Nephron progenitor cell (in vitro differentiated cells): ENCODE data around the gene TAF4B.
"Not testable (repeated sequence)": the region's sequence is repeated elsewhere in the genome, so short reads cannot be mapped to it uniquely, and the experiment has no call there.

ENCODE experiments used
- DNase-seq: peaks from one replicate; pipeline ENCODE4 v3.0.0; 2021
- H3K27ac Mint-ChIP-seq: 2 replicates; pipeline ENCODE4 v1.8.0; 2021; ENCODE audit warnings: mild to moderate bottlenecking, moderate library complexity, mixed read lengths
- H3K27me3 Mint-ChIP-seq: 2 replicates; pipeline ENCODE4 v1.8.0; 2021; ENCODE audit warnings: mild to moderate bottlenecking, low read depth, mixed read lengths; ENCODE audit not compliant: poor library complexity
- H3K36me3 Mint-ChIP-seq: 2 replicates; pipeline ENCODE4 v1.8.0; 2021; ENCODE audit warnings: low read depth, mixed read lengths
- H3K4me1 Mint-ChIP-seq: 2 replicates; pipeline ENCODE4 v1.8.0; 2021; ENCODE audit warnings: mixed read lengths
- H3K4me3 Mint-ChIP-seq: 2 replicates; pipeline ENCODE4 v1.8.0; 2021; ENCODE audit warnings: mild to moderate bottlenecking, moderate library complexity, mixed read lengths
- H3K9me3 Mint-ChIP-seq: 2 replicates; pipeline ENCODE4 v1.8.0; 2021; ENCODE audit warnings: mild to moderate bottlenecking, moderate library complexity, mixed read lengths
- CTCF ChIP-seq: fragments of 200-600 bp; sonication (generic); IDR thresholded peaks from 2 replicates; pipeline ENCODE4 v1.5.0; 2021; ENCODE audit warnings: antibody characterized with exemption

The TAF4B gene

GRCh38 chr18:26357960-26358359 is 131.7 kb downstream of the TAF4B start:
- TF ChIP-seq CTCF, result no peak
- Mint-ChIP-seq H3K27me3 (peaks cover 3% of the 10 kb centered on the region), H3K36me3 (peaks cover 11% of the 10 kb centered on the region), H3K9me3 (no peaks in the 10 kb centered on the region), H3K4me1 (no peaks in the 10 kb centered on the region), H3K27ac (no peak overlapping the region), H3K4me3 (no peak overlapping the region)
- DNase-seq, result no peak

GRCh38 chr18:26362021-26362420 is 135.8 kb downstream of the TAF4B start:
- H3K27me3 Mint-ChIP-seq, result peaks cover 4% of the 10 kb centered on the region
- H3K4me3 Mint-ChIP-seq, result no peak overlapping the region
- TF ChIP-seq CTCF, result no peak
- peaks cover 5% of the 10 kb centered on the region for H3K4me1 Mint-ChIP-seq
- DNase-seq, result no peak
- no peak overlapping the region for H3K27ac Mint-ChIP-seq
- H3K36me3 Mint-ChIP-seq, result peaks cover 13% of the 10 kb centered on the region
- H3K9me3 Mint-ChIP-seq, result peaks cover 2% of the 10 kb centered on the region

DNA sequence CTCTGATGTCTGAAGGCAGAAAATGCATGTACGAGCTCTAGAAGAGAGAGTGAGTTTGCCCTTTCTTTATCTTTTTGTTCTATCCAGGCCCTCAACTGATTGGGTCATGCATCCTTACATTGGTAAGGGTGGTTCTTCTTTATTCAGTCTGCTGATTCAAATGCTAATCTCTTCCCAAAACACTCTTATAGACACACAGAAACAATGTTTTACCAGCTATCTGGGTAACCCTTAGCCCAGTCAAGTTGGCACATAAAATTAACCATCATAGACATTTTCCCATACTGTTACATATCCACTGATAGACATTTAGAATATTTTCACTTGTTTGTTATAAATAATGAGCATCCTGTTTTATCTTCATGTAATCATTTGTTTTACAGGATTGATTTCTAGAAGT is 141.2 kb downstream of the TAF4B start:
- no peak for TF ChIP-seq CTCF

GRCh38 chr18:26370037-26370436 is 143.8 kb downstream of the TAF4B start:
- H3K4me3 Mint-ChIP-seq, result no peak overlapping the region
- DNase-seq, result no peak
- H3K27me3 Mint-ChIP-seq, result peaks cover 2% of the 10 kb centered on the region
- peaks cover 3% of the 10 kb centered on the region for H3K9me3 Mint-ChIP-seq
- TF ChIP-seq CTCF, result no peak
- no peak overlapping the region for H3K27ac Mint-ChIP-seq
- peaks cover 9% of the 10 kb centered on the region for H3K36me3 Mint-ChIP-seq
- peaks cover 5% of the 10 kb centered on the region for H3K4me1 Mint-ChIP-seq

More for the DNA sequence above, 141.2 kb downstream of the TAF4B start:
- Mint-ChIP-seq H3K9me3 (peaks cover 3% of the 10 kb centered on the region), H3K27ac (no peak overlapping the region), H3K36me3 (peaks cover 9% of the 10 kb centered on the region), H3K27me3 (peaks cover 4% of the 10 kb centered on the region), H3K4me1 (peaks cover 5% of the 10 kb centered on the region), H3K4me3 (no peak overlapping the region)
- DNase-seq, result no peak

GRCh38 chr18:26376105-26376504 is 149.9 kb downstream of the TAF4B start:
- Mint-ChIP-seq H3K36me3 (peaks cover 6% of the 10 kb centered on the region), H3K4me3 (no peak overlapping the region), H3K9me3 (peaks cover 5% of the 10 kb centered on the region), H3K27me3 (no peaks in the 10 kb centered on the region), H3K4me1 (peaks cover 11% of the 10 kb centered on the region), H3K27ac (no peak overlapping the region)
- DNase-seq, result no peak
- TF ChIP-seq CTCF, result no peak

DNA sequence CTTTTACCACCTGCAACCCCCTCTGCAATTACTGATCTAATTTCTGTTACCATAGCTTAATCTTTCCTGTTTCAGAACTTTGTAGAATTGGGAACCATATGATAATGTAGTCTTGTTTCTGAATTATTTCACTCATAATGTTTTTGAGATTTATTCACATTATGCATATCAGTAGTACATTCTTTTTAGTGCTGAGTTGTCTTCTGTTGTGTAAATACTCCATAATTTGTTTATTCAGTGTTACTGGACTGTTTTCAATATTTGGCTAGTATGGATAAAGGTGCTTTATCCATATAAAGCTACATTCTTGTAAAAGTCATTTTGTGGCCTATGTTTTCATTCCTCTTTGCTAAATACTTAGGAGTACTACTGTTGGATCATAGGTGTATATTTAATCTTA is 152.5 kb downstream of the TAF4B start:
- no peak overlapping the region for H3K4me3 Mint-ChIP-seq
- no peak for DNase-seq

GRCh38 chr18:26381555-26381954 is 155.3 kb downstream of the TAF4B start:
- peaks cover 45% of the 10 kb centered on the region for H3K4me1 Mint-ChIP-seq
- not testable (repeated sequence) for H3K36me3 Mint-ChIP-seq, H3K9me3 Mint-ChIP-seq, DNase-seq, H3K4me3 Mint-ChIP-seq, H3K27ac Mint-ChIP-seq, H3K27me3 Mint-ChIP-seq

More for the DNA sequence above, 152.5 kb downstream of the TAF4B start:
- Mint-ChIP-seq H3K27me3 (no peaks in the 10 kb centered on the region), H3K36me3 (peaks cover 6% of the 10 kb centered on the region), H3K9me3 (peaks cover 5% of the 10 kb centered on the region), H3K4me1 (peaks cover 17% of the 10 kb centered on the region), H3K27ac (no peak overlapping the region)
- TF ChIP-seq CTCF, result no peak
